MG63 (cell line): Measurements from ENCODE around the gene RUSC2. TPM values are rescaled to one million over a fixed set of nuclear protein-coding genes. Genes with fewer than 3 reads are reported as not detected.
A peak's percentile ranks its signal among the peaks of the same experiment; 100 is the strongest.
"Not testable (repeated sequence)": the region's sequence is repeated elsewhere in the genome, so short reads cannot be mapped to it uniquely, and the experiment has no call there.

Experiments
- DNase-seq: peaks from one replicate; pipeline ENCODE4 v3.0.0-alpha.2; 2020
- H3K27me3 ChIP-seq: fragments of 250-450 bp; sonication (Bioruptor Pico); 2 replicates; pipeline ENCODE4 v1.5.1; 2020; ENCODE audit warnings: mild to moderate bottlenecking, moderate library complexity
- H3K36me3 ChIP-seq: fragments of 250-450 bp; sonication (Bioruptor Pico); 2 replicates; pipeline ENCODE4 v1.5.1; 2020; ENCODE audit warnings: mild to moderate bottlenecking, moderate library complexity
- H3K4me3 ChIP-seq: fragments of 250-450 bp; sonication (Bioruptor Pico); 2 replicates; pipeline ENCODE4 v1.5.1; 2020; ENCODE audit warnings: mild to moderate bottlenecking, moderate library complexity
- H3K9me3 ChIP-seq: fragments of 250-450 bp; sonication (Bioruptor Pico); 2 replicates; pipeline ENCODE4 v1.5.1; 2020; ENCODE audit warnings: mild to moderate bottlenecking, moderate library complexity
- total RNA-seq: library from RNA; depleted of rRNA; stranded (reverse); fragments of >200 nt; shearing (Covaris generic); gene quantifications from 2 replicates; pipeline ENCODE4 v1.2.3, GENCODE V29; 2014; ENCODE audit warnings: low replicate concordance

RUSC2 gene
- total RNA-seq, 1 experiment from 2014 or later: 40.5 TPM

- no peaks in the 10 kb centered on the region for H3K27me3 ChIP-seq
- no peak overlapping the region for H3K4me3 ChIP-seq
- peaks cover 5% of the 10 kb centered on the region for H3K9me3 ChIP-seq
- DNase-seq: no peak
- H3K36me3 ChIP-seq: peaks cover 20% of the 10 kb centered on the region
Measured at GRCh38 chr9:35487081-35487480, 2.8 kb upstream of the RUSC2 start.

DNA sequence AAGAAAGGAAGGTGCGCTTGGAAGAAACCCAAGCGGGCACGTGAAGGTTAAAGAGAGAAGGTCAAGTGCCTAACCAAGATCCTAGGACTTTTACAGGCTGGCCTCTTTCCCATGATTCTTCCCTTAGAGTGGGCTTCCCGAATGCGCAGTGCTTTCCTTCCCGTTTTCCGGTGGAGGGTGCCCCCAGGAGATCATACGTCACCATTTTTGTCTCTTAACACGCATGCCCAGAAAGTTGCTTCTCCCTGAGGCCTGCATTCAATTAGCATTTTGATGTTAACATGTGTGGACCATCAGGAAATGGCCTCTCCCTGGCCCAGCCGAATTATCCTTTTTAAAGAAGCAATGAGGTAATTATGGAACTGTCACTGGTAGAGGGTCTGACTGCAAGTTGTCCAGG, 1.9 kb upstream of the RUSC2 start:
- no peak for DNase-seq
- no peak overlapping the region for H3K4me3 ChIP-seq
- H3K9me3 ChIP-seq: peaks cover 6% of the 10 kb centered on the region
- peaks cover 24% of the 10 kb centered on the region for H3K36me3 ChIP-seq
- no peaks in the 10 kb centered on the region for H3K27me3 ChIP-seq

DNA sequence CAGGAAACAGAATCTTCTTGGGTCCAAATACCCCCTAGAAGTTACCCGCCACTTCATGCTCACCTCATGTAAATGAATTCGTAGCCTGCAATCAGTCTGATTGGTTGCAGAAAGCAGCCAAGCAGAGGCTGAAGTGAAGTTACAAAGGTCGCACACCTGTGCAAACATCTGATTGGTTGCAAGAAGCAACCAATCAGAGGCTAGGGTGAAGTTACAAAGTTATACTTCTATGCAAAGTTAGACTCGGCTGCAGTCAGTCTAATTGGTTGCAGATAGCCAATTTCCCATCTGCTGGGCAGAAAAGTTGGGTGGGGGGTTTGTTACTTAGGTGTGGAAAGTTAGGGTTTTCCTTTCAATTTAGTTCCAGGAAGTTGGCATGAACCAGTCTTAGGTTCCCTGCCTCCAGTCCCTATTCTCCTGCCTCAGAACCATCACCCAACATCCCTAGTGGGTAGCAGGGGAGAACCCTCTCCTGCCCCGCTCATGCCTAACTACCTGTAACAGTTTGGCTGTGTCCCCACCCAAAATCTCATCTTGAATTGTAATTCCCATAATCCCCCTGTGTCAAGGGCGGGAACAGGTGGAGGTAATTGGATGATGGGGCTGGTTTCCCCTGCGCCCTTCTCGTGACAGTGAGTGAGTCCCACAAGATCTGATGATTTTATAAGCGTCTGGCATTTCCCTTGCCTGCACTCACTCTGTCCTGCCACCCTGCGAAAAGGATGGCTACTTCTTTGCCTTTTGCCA, 1.2 kb upstream of the RUSC2 start:
- H3K9me3 ChIP-seq: peaks cover 13% of the 10 kb centered on the region
- H3K36me3 ChIP-seq: peaks cover 31% of the 10 kb centered on the region
- H3K4me3 ChIP-seq: peak overlapping the region; percentile 79
- DNase-seq: no peak
- H3K27me3 ChIP-seq: no peaks in the 10 kb centered on the region

GRCh38 chr9:35490155-35490909, 421 bp downstream of the RUSC2 start:
- peak; percentile 68 for DNase-seq
- H3K27me3 ChIP-seq: no peaks in the 10 kb centered on the region
- peaks cover 42% of the 10 kb centered on the region for H3K36me3 ChIP-seq
- peak overlapping the region; percentile 79 for H3K4me3 ChIP-seq
- peaks cover 17% of the 10 kb centered on the region for H3K9me3 ChIP-seq

DNA sequence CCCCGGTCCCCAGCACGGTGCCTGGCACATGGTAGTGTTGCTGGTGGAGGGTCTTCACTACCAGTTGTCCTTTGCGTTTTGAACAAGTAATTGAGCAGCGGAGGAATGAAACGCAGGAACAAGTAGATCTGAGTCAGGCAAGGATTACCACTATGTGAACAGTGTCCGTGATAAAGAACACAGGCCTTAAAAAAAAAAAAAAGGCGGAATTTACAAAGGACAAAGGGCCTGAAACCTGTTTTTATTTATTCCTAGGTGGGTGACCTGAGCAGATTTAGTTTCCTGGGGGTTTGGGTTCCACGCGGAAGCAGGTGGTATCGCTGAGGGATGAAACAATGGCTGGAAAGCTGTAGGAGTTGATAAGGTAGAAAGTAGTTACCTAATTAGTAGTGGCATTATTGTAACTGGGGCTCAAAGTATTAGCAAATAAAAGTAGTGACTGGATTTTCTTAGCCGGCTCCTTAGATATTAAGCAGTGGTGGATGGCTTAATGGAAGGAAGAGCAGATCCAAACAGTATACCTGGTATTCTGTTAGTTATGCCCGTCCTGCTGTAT, 1.1 kb downstream of the RUSC2 start:
- H3K4me3 ChIP-seq: peak overlapping the region; percentile 79
- H3K36me3 ChIP-seq: peaks cover 49% of the 10 kb centered on the region
- H3K9me3 ChIP-seq: peaks cover 24% of the 10 kb centered on the region
- no peaks in the 10 kb centered on the region for H3K27me3 ChIP-seq
- DNase-seq: no peak

DNA sequence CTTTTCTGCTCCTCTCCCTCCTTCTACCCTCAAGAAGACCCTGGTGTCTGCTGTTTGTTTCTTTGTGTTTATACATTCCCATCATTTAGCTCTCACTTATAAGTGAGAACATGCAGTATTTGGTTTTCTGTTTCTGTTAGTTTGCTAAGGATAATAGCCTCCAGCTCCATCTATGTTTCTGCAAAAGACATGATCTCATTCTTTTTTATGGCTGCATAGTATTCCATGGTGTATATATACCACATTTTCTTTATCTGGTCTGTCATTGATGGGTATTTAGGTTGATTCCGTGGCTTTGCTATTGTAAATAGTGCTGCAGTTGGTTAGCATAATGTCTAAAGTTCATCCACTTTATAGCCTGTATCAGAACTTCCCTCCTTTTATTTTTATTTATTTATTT, 3.2 kb downstream of the RUSC2 start:
- not testable (repeated sequence) for DNase-seq, H3K4me3 ChIP-seq

DNA sequence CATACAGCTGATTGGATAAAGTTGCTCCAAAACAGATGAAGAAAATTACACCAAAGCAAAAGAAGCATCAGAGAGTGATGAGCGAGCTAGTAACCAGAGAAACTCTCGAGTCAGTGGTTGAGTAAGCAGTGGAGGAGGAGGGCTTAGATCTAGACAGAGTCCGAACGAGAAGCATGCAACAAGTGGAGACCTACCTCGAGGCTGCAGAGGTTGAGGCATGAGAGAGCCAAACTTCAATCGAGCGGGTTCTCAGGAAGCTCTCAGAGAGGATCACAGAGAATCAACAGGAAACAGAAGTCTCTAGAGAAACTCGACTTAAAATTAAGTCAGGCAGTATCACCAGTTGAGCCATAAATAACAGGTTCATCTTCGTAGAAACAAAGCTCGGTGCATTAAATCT, 6.1 kb downstream of the RUSC2 start:
- H3K27me3 ChIP-seq: no peaks in the 10 kb centered on the region
- DNase-seq: no peak
- no peak overlapping the region for H3K4me3 ChIP-seq
- H3K36me3 ChIP-seq: peaks cover 83% of the 10 kb centered on the region
- H3K9me3 ChIP-seq: peaks cover 61% of the 10 kb centered on the region

More for the DNA sequence above, 3.2 kb downstream of the RUSC2 start:
- Histone ChIP-seq H3K9me3 (peaks cover 41% of the 10 kb centered on the region), H3K36me3 (peaks cover 70% of the 10 kb centered on the region)
- not testable (repeated sequence) for H3K27me3 ChIP-seq

GRCh38 chr9:35498245-35498644, 8.3 kb downstream of the RUSC2 start:
- not testable (repeated sequence) for H3K27me3 ChIP-seq, H3K4me3 ChIP-seq
- DNase-seq: peak; percentile 61
- peaks cover 89% of the 10 kb centered on the region for H3K36me3 ChIP-seq
- H3K9me3 ChIP-seq: peaks cover 69% of the 10 kb centered on the region

GRCh38 chr9:35499029-35499700, 9.3 kb downstream of the RUSC2 start:
- peaks cover 86% of the 10 kb centered on the region for H3K36me3 ChIP-seq
- no peak for DNase-seq
- H3K9me3 ChIP-seq: peaks cover 68% of the 10 kb centered on the region
- no peak overlapping the region for H3K4me3 ChIP-seq
- H3K27me3 ChIP-seq: no peaks in the 10 kb centered on the region

DNA sequence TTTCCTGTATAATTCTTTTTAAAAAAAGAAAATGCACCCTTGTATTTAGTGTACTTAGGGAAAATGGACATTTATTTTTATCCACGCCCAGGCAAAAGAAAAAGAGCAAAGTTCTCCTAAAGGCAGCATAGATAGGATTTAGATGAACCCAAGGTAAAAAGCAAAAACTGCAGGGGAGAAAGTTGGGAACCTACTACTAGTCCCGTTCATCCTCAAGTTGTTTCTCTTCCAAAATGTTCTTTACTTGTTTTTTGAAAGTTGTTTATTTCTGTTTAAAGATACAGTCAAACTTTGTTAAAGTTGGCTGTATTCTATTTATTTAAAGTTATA, 9.8 kb downstream of the RUSC2 start:
- Histone ChIP-seq H3K27me3 (no peaks in the 10 kb centered on the region), H3K9me3 (peaks cover 69% of the 10 kb centered on the region), H3K36me3 (peaks cover 85% of the 10 kb centered on the region), H3K4me3 (no peak overlapping the region)
- DNase-seq: no peak

DNA sequence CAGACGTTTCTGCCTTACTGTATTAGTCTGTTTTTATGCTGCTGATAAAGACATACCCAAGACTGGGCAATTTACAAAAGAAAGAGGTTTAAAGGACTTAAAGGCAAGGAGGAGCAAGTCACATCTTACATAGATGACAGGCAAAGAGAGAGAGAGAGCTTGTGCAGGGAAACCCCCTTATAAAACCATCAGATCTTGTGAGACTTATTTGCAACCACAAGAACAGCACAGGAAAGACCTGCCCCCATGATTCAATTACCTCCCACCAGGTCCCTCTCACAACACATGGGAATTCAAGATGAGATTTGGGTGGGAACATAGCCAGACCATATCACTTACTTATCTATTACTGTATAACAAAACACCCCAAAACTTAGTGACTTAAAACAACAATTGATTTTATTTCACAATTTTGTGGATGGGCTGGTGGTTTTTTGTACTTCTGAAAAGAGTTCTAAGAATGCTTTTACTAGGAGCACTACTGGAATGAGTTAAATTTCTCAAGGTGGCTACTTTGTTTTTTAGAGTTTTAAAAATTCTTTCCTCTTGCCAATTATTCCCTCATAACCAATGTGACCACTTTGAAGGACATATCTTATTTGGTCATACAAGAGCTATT, 10.3 kb downstream of the RUSC2 start:
- H3K4me3 ChIP-seq: no peak overlapping the region
- H3K36me3 ChIP-seq: peaks cover 90% of the 10 kb centered on the region
- no peaks in the 10 kb centered on the region for H3K27me3 ChIP-seq
- DNase-seq: no peak
- peaks cover 70% of the 10 kb centered on the region for H3K9me3 ChIP-seq

GRCh38 chr9:35501946-35502345, 12.0 kb downstream of the RUSC2 start:
- DNase-seq: no peak

GRCh38 chr9:35506359-35506758, 16.4 kb downstream of the RUSC2 start:
- H3K36me3 ChIP-seq: peaks cover 81% of the 10 kb centered on the region
- peaks cover 48% of the 10 kb centered on the region for H3K9me3 ChIP-seq
- H3K27me3 ChIP-seq: no peaks in the 10 kb centered on the region
- no peak for DNase-seq
- no peak overlapping the region for H3K4me3 ChIP-seq

More at GRCh38 chr9:35501946-35502345, 12.0 kb downstream of the RUSC2 start:
- no peaks in the 10 kb centered on the region for H3K27me3 ChIP-seq
- H3K36me3 ChIP-seq: peaks cover 89% of the 10 kb centered on the region
- peaks cover 59% of the 10 kb centered on the region for H3K9me3 ChIP-seq
- no peak overlapping the region for H3K4me3 ChIP-seq

- H3K9me3 ChIP-seq: peaks cover 43% of the 10 kb centered on the region
- no peak overlapping the region for H3K4me3 ChIP-seq
- H3K27me3 ChIP-seq: no peaks in the 10 kb centered on the region
- DNase-seq: peak; percentile 45
- H3K36me3 ChIP-seq: peaks cover 75% of the 10 kb centered on the region
Measured at GRCh38 chr9:35508069-35508468, 18.2 kb downstream of the RUSC2 start.

GRCh38 chr9:35510383-35510753, 20.5 kb downstream of the RUSC2 start:
- DNase-seq: no peak
- Histone ChIP-seq H3K27me3 (no peaks in the 10 kb centered on the region), H3K4me3 (no peak overlapping the region), H3K9me3 (peaks cover 32% of the 10 kb centered on the region), H3K36me3 (peaks cover 73% of the 10 kb centered on the region)

DNA sequence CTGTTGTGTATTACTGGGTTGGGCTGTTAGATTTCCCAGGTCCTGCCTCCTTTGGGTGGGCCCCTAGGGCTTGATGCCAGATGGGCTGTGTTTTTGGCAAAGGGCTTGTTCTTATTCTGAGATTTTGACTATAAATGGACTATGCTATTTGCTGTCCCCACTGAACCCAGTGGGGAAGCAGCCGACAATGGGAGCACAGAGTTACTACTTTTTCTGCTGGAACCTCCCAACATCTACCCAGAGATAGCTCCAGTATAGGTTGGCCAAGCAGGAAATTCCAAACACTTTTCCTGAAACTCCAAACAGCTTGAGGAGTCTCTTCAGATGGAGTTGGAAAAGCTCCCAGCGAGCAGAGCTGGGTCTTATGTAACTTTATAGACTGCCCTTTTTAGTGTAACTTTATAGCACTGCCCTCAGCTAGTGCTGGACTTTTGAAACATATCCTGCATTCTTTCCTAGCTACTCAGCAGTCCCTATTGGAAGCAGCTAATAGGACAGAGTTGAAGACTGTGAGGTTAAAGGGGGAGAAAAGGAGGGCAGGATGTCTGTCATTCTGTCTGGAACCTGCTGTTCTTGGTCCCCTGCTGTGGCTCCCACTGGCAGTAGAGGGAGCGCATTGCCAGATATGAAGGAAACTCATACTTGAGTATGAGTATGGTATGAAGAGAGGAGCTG, 21.0 kb downstream of the RUSC2 start:
- H3K9me3 ChIP-seq: peaks cover 32% of the 10 kb centered on the region
- H3K36me3 ChIP-seq: peaks cover 69% of the 10 kb centered on the region
- no peaks in the 10 kb centered on the region for H3K27me3 ChIP-seq
- DNase-seq: peak; percentile 99
- H3K4me3 ChIP-seq: no peak overlapping the region
